IMR-90 (cell line): ENCODE data around the gene CCDC33. TPM values are rescaled to one million over a fixed set of nuclear protein-coding genes. Genes with fewer than 3 reads are reported as not detected.
A peak's percentile ranks its signal among the peaks of the same experiment; 100 is the strongest.

Source experiments
- ATAC-seq: fragments of 200-7000 bp; cut with Tn5 transposase; 2 replicates; pipeline ENCODE4 v1.9.1; 2020; ENCODE audit warnings: low read depth, mild to moderate bottlenecking, moderate library complexity
- BruUV-seq: library from RNA; stranded (reverse); fragments of 400-500 nt; replicated peaks from 2 replicates; lab custom pipeline; 2021; lab: Mats Ljungman, UMichigan
- CTCF ChIA-PET: fragments of 300-600 bp; formaldehyde crosslinking; extraction: SDS; loops from one replicate; lab custom pipeline; 2021; ENCODE audit warnings: antibody characterized with exemption; lab: Yijun Ruan, JAX
- POLR2A ChIA-PET: fragments of 300-600 bp; sonication (Branson Sonifier 250); formaldehyde crosslinking; loops from one replicate; lab custom pipeline; 2022; ENCODE audit warnings: antibody characterized with exemption; ENCODE audit not compliant: unreplicated experiment; lab: Charles Lee
- DNase-seq: peaks from one replicate; pipeline ENCODE4 v3.0.0; 2013
- H2AFZ ChIP-seq: replicated peaks from 2 replicates; pipeline ENCODE3; 2013; ENCODE audit warnings: low read length, mild to moderate bottlenecking; ENCODE audit not compliant: poor library complexity
- H2AK5ac ChIP-seq: 2 replicates; pipeline ENCODE4 v1.6.1; 2013; ENCODE audit warnings: low read depth, low read length, inconsistent platforms
- H2AK9ac ChIP-seq: replicated peaks from 2 replicates; pipeline ENCODE3; 2013; ENCODE audit warnings: mild to moderate bottlenecking, low read depth, low read length, moderate library complexity; ENCODE audit not compliant: poor library complexity
- H2BK120ac ChIP-seq: 2 replicates; pipeline ENCODE4 v1.6.1; 2013; ENCODE audit warnings: low read depth, low read length, inconsistent platforms
- H2BK15ac ChIP-seq: 3 replicates; pipeline ENCODE4 v1.6.1; 2013; ENCODE audit warnings: low read depth, low read length, inconsistent platforms
- H2BK20ac ChIP-seq: 2 replicates; pipeline ENCODE4 v1.6.1; 2013; ENCODE audit warnings: low read depth, mild to moderate bottlenecking, inconsistent platforms, low read length, moderate library complexity
- H2BK5ac ChIP-seq: 2 replicates; pipeline ENCODE4 v1.6.1; 2013; ENCODE audit warnings: mild to moderate bottlenecking, low read depth, low read length, inconsistent platforms; ENCODE audit not compliant: poor library complexity, severe bottlenecking
- H3K14ac ChIP-seq: replicated peaks from 2 replicates; pipeline ENCODE4 v1.6.1; 2013; ENCODE audit warnings: low read depth, low read length, inconsistent platforms
- H3K18ac ChIP-seq: 2 replicates; pipeline ENCODE4 v1.6.1; 2013; ENCODE audit warnings: low read depth, low read length, control low read depth
- H3K23ac ChIP-seq: 2 replicates; pipeline ENCODE4 v1.6.1; 2013; ENCODE audit warnings: low read depth, low read length, inconsistent platforms
- H3K27ac ChIP-seq: 2 replicates; pipeline ENCODE4 v1.5.1; 2013; ENCODE audit warnings: mild to moderate bottlenecking, control low read depth, low read length; ENCODE audit not compliant: insufficient read depth
- H3K27me3 ChIP-seq: 2 replicates; pipeline ENCODE4 v1.6.1; 2013; ENCODE audit warnings: low read length; ENCODE audit not compliant: control insufficient read depth, insufficient read depth
- H3K36me3 ChIP-seq: 2 replicates; pipeline ENCODE4 v1.6.1; 2013; ENCODE audit warnings: low read length, mixed read lengths; ENCODE audit not compliant: control insufficient read depth, insufficient read depth
- H3K4ac ChIP-seq: 2 replicates; pipeline ENCODE4 v1.6.1; 2013; ENCODE audit warnings: low read depth, low read length, inconsistent platforms
- H3K4me1 ChIP-seq: 2 replicates; pipeline ENCODE4 v1.6.1; 2013; ENCODE audit warnings: low read length, mixed read lengths; ENCODE audit not compliant: control insufficient read depth, insufficient read depth
- H3K4me2 ChIP-seq: 2 replicates; pipeline ENCODE4 v1.6.1; 2013; ENCODE audit warnings: low read depth, mild to moderate bottlenecking, control low read depth, low read length, moderate library complexity
- H3K4me3 ChIP-seq: 2 replicates; pipeline ENCODE4 v1.5.1; 2013; ENCODE audit warnings: low read depth, mild to moderate bottlenecking, control low read depth, low read length, moderate library complexity; ENCODE audit not compliant: insufficient read depth
- H3K56ac ChIP-seq: 2 replicates; pipeline ENCODE4 v1.6.1; 2013; ENCODE audit warnings: low read length, inconsistent platforms; ENCODE audit not compliant: insufficient read depth; ENCODE audit errors: extremely low read depth
- H3K79me1 ChIP-seq, 2 experiments: 2 replicates each; pipeline ENCODE4 v1.6.1; 2013; ENCODE audit warnings: low read length in 2 of 2, inconsistent platforms in 1 of 2, low read depth in 1 of 2
- H3K9ac ChIP-seq: 2 replicates; pipeline ENCODE4 v1.6.1; 2013; ENCODE audit warnings: low read depth, low read length, control low read depth
- H3K9me1 ChIP-seq: 2 replicates; pipeline ENCODE4 v1.6.1; 2013; ENCODE audit warnings: low read length, inconsistent platforms; ENCODE audit not compliant: insufficient read depth
- H3K9me3 ChIP-seq: 2 replicates; pipeline ENCODE4 v1.6.1; 2013; ENCODE audit warnings: low read length; ENCODE audit not compliant: control insufficient read depth, insufficient read depth
- H4K20me1 ChIP-seq: 2 replicates; pipeline ENCODE4 v1.6.1; 2013; ENCODE audit warnings: low read length, inconsistent platforms; ENCODE audit not compliant: insufficient read depth
- H4K5ac ChIP-seq: 2 replicates; pipeline ENCODE4 v1.6.1; 2013; ENCODE audit warnings: mild to moderate bottlenecking, low read depth, low read length, control low read depth
- H4K8ac ChIP-seq, 2 experiments: 2 replicates each; pipeline ENCODE4 v1.6.1; 2013; ENCODE audit warnings: low read depth in 2 of 2, low read length in 2 of 2, control low read depth in 1 of 2, inconsistent platforms in 1 of 2
- H4K91ac ChIP-seq: 2 replicates; pipeline ENCODE4 v1.6.1; 2013; ENCODE audit warnings: low read depth, low read length, inconsistent platforms; ENCODE audit not compliant: insufficient read depth
- CEBPB ChIP-seq: IDR thresholded peaks from 2 replicates; pipeline ENCODE4 v1.6.1; 2012; ENCODE audit warnings: low read depth, low read length, improper control_type of control experiment
- CTCF ChIP-seq: conservative IDR thresholded peaks from 2 replicates; pipeline ENCODE4 v1.5.1; 2012; ENCODE audit warnings: mild to moderate bottlenecking, low read depth, low read length, improper control_type of control experiment
- RAD21 ChIP-seq: IDR thresholded peaks from 2 replicates; pipeline ENCODE4 v1.6.1; 2012; ENCODE audit warnings: low read length, improper control_type of control experiment
- SMC3 ChIP-seq: fragments of 150-350 bp; IDR thresholded peaks from 2 replicates; pipeline ENCODE4 v1.6.1; 2016; ENCODE audit warnings: low read depth, mild to moderate bottlenecking, antibody characterized with exemption, low read length, moderate library complexity
- WGBS, 2 experiments: methylation state at CpG; one replicate each; pipeline versions ENCODE4 v1.1.5 to v1.1.7; 2013; ENCODE audit warnings: missing lambda C conversion rate in 2 of 2; ENCODE audit not compliant: insufficient read length in 1 of 2; ENCODE audit errors: extremely low coverage in 2 of 2; 5-methylcytosine and 5-hydroxymethylcytosine counted together
- dilution Hi-C: fragments of 300-500 bp; cut with HindIII; formaldehyde crosslinking; loops from one replicate; pipeline ENCODE4 v1.14.3; 2018; ENCODE audit warnings: low sequenced_read_pairs; ENCODE audit not compliant: unreplicated experiment
- in situ Hi-C: fragments of 300-500 bp; cut with MboI; formaldehyde crosslinking; loops from 3 replicates; pipeline ENCODE4 v1.14.3; 2019; ENCODE audit warnings: low sequenced_read_pairs, inconsistent platforms, mixed read lengths
- intact Hi-C: fragments of 100-400 bp; cut with micrococcal nuclease; formaldehyde crosslinking; loops from 2 replicates; pipeline ENCODE4 v1.10.0; 2022
- polyA plus RNA-seq, 3 experiments: library from polyadenylated mRNA; depleted of rRNA; stranded (reverse); fragments of >200 nt; gene quantifications; 2 replicates each; pipeline ENCODE4 v1.2.3, GENCODE V29; 2012; ENCODE audit warnings: low replicate concordance in 1 of 3
- total RNA-seq: library from RNA; depleted of rRNA; stranded (reverse); fragments of >200 nt; gene quantifications from 2 replicates; pipeline ENCODE4 v1.2.3, GENCODE V29; 2012

Gene CCDC33
- total and polyA plus RNA-seq, 2 of the 4 experiments (the other 2 are of a cell fraction): not detected

GRCh38 chr15:74240002-74240568 lies 4.0 kb downstream of the CCDC33 start:
- H3K4ac ChIP-seq: no peak overlapping the region
- dilution Hi-C loops (no loop called here), intact Hi-C loops (no loop called here), in situ Hi-C loops (no loop called here)
- no peaks in the 10 kb centered on the region for H3K36me3 ChIP-seq
- H3K27ac ChIP-seq: no peak overlapping the region
- peak overlapping the region; percentile 41 for H2AFZ ChIP-seq
- H4K91ac ChIP-seq: no peak overlapping the region
- H2AK5ac ChIP-seq: no peak overlapping the region
- H3K56ac ChIP-seq: no peak overlapping the region
- H2BK5ac ChIP-seq: no peak overlapping the region
- H3K18ac ChIP-seq: no peak overlapping the region
- no peak overlapping the region for H2BK20ac ChIP-seq
- H3K4me1 ChIP-seq: peaks cover 5% of the 10 kb centered on the region; the same call in 1 of the 2 replicates
- H3K4me2 ChIP-seq: no peak overlapping the region
- no TSS peak for BruUV-seq
- ATAC-seq (peak; percentile 52), DNase-seq (peak; percentile 35)
- H3K9me1 ChIP-seq: peaks cover 5% of the 10 kb centered on the region; the same call in 1 of the 2 replicates
- POLR2A ChIA-PET: no interaction called here
- H2BK120ac ChIP-seq: no peak overlapping the region
- H4K8ac ChIP-seq: no peak overlapping the region
- H3K23ac ChIP-seq: no peak overlapping the region
- H2AK9ac ChIP-seq: peak overlapping the region; percentile 52
- no peaks in the 10 kb centered on the region for H3K9me3 ChIP-seq
- H4K5ac ChIP-seq: no peak overlapping the region
- peaks cover 18% of the 10 kb centered on the region for H3K27me3 ChIP-seq
- H3K14ac ChIP-seq: no peak overlapping the region
- WGBS, 2 experiments: no CpG with 5 or more reads among the region's 5 CpGs
- no peaks in the 10 kb centered on the region for H3K79me1 ChIP-seq
- TF ChIP-seq CTCF: peak; percentile 35
- no peak for TF ChIP-seq RAD21
- TF ChIP-seq SMC3: 0 out of 2 replicates have a peak, but pooled peaks have one; percentile 15
- no peak for TF ChIP-seq CEBPB
- H3K4me3 ChIP-seq: no peak overlapping the region
- CTCF ChIA-PET: interaction anchor here (0.7 kb wide), 1 partner anchor 24 kb away, joined by 3 read pairs; no protein-coding TSS in a partner anchor
- no peak overlapping the region for H2BK15ac ChIP-seq
- H4K20me1 ChIP-seq: no peaks in the 10 kb centered on the region
- no peak overlapping the region for H3K9ac ChIP-seq
